Activated CD8-positive, alpha-beta T cell treated with anti-CD3 and anti-CD28 coated beads for 36 hours (primary cell): ENCODE measurements around the gene KCTD1. TPM values are rescaled to one million over a fixed set of nuclear protein-coding genes. Genes with fewer than 3 reads are reported as not detected.

ENCODE experiments used
- ATAC-seq: fragments of 200-7000 bp; cut with Tn5 transposase; one replicate; pipeline ENCODE4 v1.10.0; 2021; ENCODE audit warnings: mild to moderate bottlenecking, moderate library complexity
- CTCF ChIA-PET: fragments of 350-600 bp; sonication (Branson Sonifier 250); formaldehyde crosslinking; loops from one replicate; lab custom pipeline; 2021; ENCODE audit warnings: antibody characterized with exemption; lab: Charles Lee
- POLR2A ChIA-PET: fragments of 350-600 bp; sonication (Branson Sonifier 250); formaldehyde crosslinking; loops from one replicate; lab custom pipeline; 2021; ENCODE audit warnings: antibody characterized with exemption; lab: Charles Lee
- DNase-seq: peaks from one replicate; pipeline ENCODE4 v3.0.0-alpha.2; 2020
- H3K27ac Mint-ChIP-seq: one replicate; pipeline ENCODE4 v1.8.0; 2021; ENCODE audit warnings: mild to moderate bottlenecking, mixed read lengths
- H3K27me3 Mint-ChIP-seq: one replicate; pipeline ENCODE4 v1.8.0; 2021; ENCODE audit warnings: mixed read lengths
- H3K36me3 Mint-ChIP-seq: one replicate; pipeline ENCODE4 v1.8.0; 2021; ENCODE audit warnings: low read depth, mixed read lengths
- H3K4me1 Mint-ChIP-seq: one replicate; pipeline ENCODE4 v1.8.0; 2021; ENCODE audit warnings: low read depth, mixed read lengths
- H3K4me3 Mint-ChIP-seq: one replicate; pipeline ENCODE4 v1.8.0; 2021; ENCODE audit warnings: mild to moderate bottlenecking, moderate library complexity, mixed read lengths
- H3K9me3 Mint-ChIP-seq: one replicate; pipeline ENCODE4 v1.8.0; 2021; ENCODE audit warnings: mixed read lengths
- intact Hi-C: fragments of 100-400 bp; cut with micrococcal nuclease; formaldehyde crosslinking; loops from one replicate; pipeline ENCODE4 v1.10.0; 2022
- total RNA-seq, 2 experiments: library from RNA; stranded (reverse); gene quantifications; one replicate each; pipeline ENCODE4 v1.2.3, GENCODE V29; 2021
- TF ChIP-seq, protein P1 (sequence below): fragments of 200-600 bp; IDR thresholded peaks from one replicate; pipeline ENCODE4 v1.8.0; 2022; ENCODE audit warnings: antibody characterized with exemption, mild to moderate bottlenecking

The KCTD1 gene
- total RNA-seq, 2 experiments from 2014 or later, result 3.4 TPM

- DNase-seq (no peak), ATAC-seq (no peak)
- H3K27ac Mint-ChIP-seq, result no peak overlapping the region
- H3K4me3 Mint-ChIP-seq, result no peak overlapping the region
- POLR2A ChIA-PET, result no interaction called here
- CTCF ChIA-PET, result interaction anchor here (1.2 kb wide), 1 partner anchor 26 kb away, joined by 3 read pairs; no protein-coding TSS in a partner anchor
- TF ChIP-seq, protein P1, sequence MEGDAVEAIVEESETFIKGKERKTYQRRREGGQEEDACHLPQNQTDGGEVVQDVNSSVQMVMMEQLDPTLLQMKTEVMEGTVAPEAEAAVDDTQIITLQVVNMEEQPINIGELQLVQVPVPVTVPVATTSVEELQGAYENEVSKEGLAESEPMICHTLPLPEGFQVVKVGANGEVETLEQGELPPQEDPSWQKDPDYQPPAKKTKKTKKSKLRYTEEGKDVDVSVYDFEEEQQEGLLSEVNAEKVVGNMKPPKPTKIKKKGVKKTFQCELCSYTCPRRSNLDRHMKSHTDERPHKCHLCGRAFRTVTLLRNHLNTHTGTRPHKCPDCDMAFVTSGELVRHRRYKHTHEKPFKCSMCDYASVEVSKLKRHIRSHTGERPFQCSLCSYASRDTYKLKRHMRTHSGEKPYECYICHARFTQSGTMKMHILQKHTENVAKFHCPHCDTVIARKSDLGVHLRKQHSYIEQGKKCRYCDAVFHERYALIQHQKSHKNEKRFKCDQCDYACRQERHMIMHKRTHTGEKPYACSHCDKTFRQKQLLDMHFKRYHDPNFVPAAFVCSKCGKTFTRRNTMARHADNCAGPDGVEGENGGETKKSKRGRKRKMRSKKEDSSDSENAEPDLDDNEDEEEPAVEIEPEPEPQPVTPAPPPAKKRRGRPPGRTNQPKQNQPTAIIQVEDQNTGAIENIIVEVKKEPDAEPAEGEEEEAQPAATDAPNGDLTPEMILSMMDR, result no peak
- intact Hi-C loops, result no loop called here
- no peaks in the 10 kb centered on the region for H3K36me3 Mint-ChIP-seq
- H3K9me3 Mint-ChIP-seq, result no peaks in the 10 kb centered on the region
- H3K4me1 Mint-ChIP-seq, result peaks cover 9% of the 10 kb centered on the region
- H3K27me3 Mint-ChIP-seq, result no peaks in the 10 kb centered on the region
Observed at GRCh38 chr18:26460449-26461091, 87.8 kb downstream of the KCTD1 start.

- peaks cover 9% of the 10 kb centered on the region for H3K4me1 Mint-ChIP-seq
- CTCF ChIA-PET, result interaction anchor here (1.2 kb wide), 1 partner anchor 26 kb away, joined by 3 read pairs; no protein-coding TSS in a partner anchor
- H3K4me3 Mint-ChIP-seq, result no peak overlapping the region
- H3K9me3 Mint-ChIP-seq, result no peaks in the 10 kb centered on the region
- ATAC-seq, result no peak
- no peak for DNase-seq
- H3K27ac Mint-ChIP-seq, result no peak overlapping the region
- no peaks in the 10 kb centered on the region for H3K36me3 Mint-ChIP-seq
- POLR2A ChIA-PET, result no interaction called here
- intact Hi-C loops, result no loop called here
- H3K27me3 Mint-ChIP-seq, result no peaks in the 10 kb centered on the region
- TF ChIP-seq, protein P1, result no peak
Observed at GRCh38 chr18:26459884-26460283, 88.5 kb downstream of the KCTD1 start.

DNA sequence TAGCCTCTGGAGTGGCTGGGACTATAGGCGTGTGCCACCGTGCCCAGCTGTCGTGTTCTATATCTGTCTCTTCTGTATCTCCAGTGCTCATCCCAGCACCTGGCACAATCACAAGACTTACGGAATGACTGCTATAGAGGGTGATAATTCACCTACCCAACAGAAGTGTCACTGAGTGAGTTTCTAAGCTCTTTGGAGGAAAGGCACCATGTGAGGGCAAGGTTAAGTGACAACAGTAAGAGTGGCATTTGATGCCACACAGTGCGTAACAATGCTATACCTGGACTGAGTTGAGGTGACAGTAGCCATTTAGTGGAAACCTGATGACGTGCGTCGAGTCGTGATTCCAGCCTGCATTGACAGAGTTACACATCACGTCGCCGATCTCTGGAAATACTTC lies 89.0 kb downstream of the KCTD1 start:
- no peak overlapping the region for H3K4me3 Mint-ChIP-seq
- no peaks in the 10 kb centered on the region for H3K27me3 Mint-ChIP-seq
- H3K27ac Mint-ChIP-seq, result no peak overlapping the region
- ATAC-seq (no peak), DNase-seq (no peak)
- peaks cover 9% of the 10 kb centered on the region for H3K4me1 Mint-ChIP-seq
- TF ChIP-seq, protein P1, result no peak
- H3K36me3 Mint-ChIP-seq, result no peaks in the 10 kb centered on the region
- CTCF ChIA-PET, result no interaction called here
- POLR2A ChIA-PET, result interaction anchor here (0.6 kb wide), 1 partner anchor 53 kb away, joined by 3 read pairs; no protein-coding TSS in a partner anchor
- intact Hi-C loops, result no loop called here
- H3K9me3 Mint-ChIP-seq, result no peaks in the 10 kb centered on the region

DNA sequence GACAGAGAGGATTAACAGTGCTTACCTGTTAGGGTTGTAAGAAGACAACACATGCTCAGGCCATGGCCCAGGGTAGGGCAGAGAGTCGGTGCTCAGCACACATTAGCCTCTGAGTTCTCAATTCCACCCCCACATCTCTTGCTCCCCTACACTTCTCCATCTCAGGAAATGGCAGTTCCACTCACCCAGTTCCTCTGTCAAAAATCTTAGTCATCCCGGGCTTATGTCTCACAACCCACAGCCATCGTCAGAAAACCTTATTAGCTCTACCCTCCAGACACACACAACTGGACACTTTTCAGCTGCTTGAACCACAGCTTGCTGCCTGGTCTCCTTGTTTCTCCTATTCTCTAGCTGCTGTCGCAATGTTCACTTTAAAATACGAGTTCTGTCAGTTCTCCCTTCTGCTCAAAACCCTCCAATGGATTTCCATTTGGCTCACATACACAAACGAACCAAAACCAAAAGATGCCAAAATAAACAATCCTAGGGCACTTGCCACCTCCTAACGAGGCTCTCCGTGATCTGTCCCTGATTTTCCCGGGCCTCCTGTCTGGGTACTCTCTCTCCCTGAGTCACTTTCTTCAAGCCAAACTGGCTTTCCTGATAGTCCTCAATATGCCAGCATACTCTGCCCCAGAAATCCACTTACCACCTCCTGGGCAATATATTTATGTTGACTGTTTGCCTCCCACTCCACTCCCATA lies 89.7 kb downstream of the KCTD1 start:
- ATAC-seq (peak; percentile 97), DNase-seq (peak; percentile 24)
- TF ChIP-seq, protein P1, result no peak
- Mint-ChIP-seq H3K36me3 (no peaks in the 10 kb centered on the region), H3K27ac (peak overlapping the region; percentile 2), H3K4me1 (peaks cover 9% of the 10 kb centered on the region), H3K27me3 (no peaks in the 10 kb centered on the region), H3K4me3 (no peak overlapping the region), H3K9me3 (no peaks in the 10 kb centered on the region)
- ChIA-PET POLR2A (interaction anchor here (0.6 kb wide), 1 partner anchor 52 kb away, joined by 3 read pairs; no protein-coding TSS in a partner anchor), CTCF (no interaction called here)
- intact Hi-C loops, result no loop called here
